NCI-H524 (cell line): ENCODE data around the gene DHRS4.
A peak's percentile ranks its signal among the peaks of the same experiment; 100 is the strongest.

ENCODE experiments used
- DNase-seq, 2 experiments: peaks; one replicate each; lab custom pipeline; 2025; lab: John Stamatoyannopoulos, UW

Gene DHRS4

DNA sequence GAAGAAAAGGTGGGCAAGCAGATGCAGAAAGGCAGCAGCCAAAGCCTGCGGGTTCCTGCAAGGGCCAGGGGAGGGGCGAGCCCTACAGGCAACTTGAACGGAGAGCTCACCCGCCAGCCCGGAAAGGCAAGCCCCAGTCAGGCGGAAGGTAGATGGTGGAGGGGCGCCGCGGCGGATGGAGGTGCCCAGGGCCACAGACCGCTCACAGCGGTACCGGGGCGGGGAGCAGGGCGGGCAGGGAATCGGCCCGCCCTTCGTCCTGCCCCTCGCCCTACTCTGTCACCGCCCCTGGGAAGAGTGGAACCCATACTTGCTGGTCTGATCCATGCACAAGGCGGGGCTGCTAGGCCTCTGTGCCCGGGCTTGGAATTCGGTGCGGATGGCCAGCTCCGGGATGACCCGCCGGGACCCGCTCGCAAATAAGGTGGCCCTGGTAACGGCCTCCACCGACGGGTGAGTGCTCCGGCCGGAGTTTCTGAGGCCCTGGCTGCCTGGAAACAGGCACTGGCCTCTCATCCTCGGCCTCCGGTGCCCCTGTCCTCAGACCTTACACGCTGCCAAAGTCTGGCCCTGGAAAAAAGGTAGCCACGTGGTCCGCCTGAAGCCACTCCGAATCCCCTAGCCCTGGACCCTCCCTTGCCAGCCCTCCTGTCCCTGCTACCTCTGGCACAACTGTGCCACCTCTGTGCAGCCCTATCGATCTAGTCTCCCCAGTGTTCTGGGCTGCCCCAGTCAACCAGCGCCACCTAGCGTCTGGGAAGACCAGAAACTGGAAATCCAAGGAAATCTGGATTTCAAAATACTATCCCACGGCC, at the start of gene DHRS4:
TSS of gene DHRS4 (plus strand) at position 307 of the 815 bp plus-strand sequence. CDS start at position 326, 19 bp downstream.
- DNase-seq: peak; percentile 90 to 95

- peak; percentile 82 to 92 for DNase-seq
Observed at GRCh38 chr14:23910101-23910875, 43.3 kb upstream of the DHRS4 start.

DNA sequence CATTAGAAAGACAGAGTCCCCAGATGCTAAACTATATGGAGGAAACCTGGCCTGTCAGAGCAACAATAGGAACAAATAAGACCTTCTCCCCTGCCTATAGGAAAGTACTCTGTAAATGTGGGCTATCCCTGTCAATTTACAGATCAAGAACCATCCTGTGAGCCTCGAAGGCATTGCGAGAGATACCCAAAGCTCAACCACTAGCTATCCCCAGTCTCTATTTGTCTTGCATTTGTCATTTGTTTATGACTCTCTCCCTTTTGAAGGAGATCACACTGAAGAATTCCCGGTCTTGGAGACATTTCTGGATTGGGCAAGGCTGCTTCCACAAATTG, 42.7 kb upstream of the DHRS4 start:
- DNase-seq: no peak

GRCh38 chr14:23915559-23915958, 38.0 kb upstream of the DHRS4 start:
- no peak for DNase-seq

DNA sequence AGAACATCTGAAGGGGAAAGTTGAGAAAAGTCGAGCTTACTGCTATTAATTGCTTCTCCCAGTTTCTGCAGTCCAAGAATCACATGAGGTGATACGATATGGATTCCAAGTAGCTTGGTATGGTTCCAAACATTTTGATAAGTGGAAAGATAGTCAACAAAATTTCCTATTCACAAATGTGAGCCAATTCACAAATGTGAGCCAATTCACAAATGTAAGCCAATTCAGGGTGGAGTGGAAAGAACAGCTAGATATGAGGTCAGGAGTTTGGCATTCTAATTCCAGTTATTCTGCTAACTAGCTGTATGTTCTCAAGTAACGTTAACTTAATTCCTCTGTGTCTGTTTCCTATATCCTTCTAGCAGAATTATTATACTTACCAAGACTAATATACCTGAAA, 37.6 kb upstream of the DHRS4 start:
- DNase-seq: no peak

DNA sequence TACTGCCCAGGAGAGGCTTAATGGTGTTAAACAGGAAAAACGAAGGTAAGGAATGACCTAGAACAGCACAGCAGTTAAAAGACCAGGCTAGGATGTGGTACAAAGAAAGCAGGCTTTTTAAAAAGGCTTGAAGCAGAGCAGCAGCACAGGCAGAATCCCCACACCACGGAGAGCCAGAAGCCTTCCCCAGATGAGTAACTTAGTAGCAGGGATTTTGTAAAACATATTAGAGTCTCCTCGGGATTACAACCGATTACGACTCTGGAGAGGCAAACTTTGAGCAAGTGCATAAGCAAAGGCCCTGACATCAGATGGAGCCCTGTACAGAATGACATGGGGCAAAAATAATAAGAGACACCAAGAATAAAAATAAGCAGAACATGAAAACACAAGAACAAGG, 37.1 kb upstream of the DHRS4 start:
- no peak for DNase-seq

- no peak for DNase-seq
Observed at GRCh38 chr14:23922545-23922944, 31.0 kb upstream of the DHRS4 start.

DNA sequence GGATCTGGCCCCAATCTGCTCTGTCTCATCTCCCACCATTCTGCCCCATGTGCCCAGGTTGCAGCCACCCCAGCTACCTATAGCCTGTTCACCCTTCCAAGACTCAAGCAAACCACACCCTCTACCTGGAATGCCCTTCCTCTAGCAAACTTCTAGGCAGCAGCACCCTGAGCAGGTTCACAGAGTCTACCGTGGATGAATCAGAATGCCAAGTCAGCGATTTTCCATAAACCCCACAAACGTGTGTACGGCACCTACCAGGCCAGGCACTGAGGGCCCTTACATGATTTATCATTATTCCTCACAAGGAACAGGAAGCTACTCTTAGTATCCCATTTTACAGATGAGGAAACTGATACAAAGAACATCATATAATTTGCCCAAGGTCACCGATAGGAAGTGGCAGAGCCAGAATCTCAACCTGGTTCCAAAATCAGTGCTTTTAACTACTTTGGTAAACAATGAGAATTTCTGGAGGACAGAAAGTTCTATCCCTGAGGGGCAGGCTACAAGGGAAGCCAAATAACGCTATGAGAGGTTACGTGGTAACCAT, 28.0 kb upstream of the DHRS4 start:
- DNase-seq: no peak

- no peak for DNase-seq
Observed at GRCh38 chr14:23926543-23926942, 27.0 kb upstream of the DHRS4 start.

DNA sequence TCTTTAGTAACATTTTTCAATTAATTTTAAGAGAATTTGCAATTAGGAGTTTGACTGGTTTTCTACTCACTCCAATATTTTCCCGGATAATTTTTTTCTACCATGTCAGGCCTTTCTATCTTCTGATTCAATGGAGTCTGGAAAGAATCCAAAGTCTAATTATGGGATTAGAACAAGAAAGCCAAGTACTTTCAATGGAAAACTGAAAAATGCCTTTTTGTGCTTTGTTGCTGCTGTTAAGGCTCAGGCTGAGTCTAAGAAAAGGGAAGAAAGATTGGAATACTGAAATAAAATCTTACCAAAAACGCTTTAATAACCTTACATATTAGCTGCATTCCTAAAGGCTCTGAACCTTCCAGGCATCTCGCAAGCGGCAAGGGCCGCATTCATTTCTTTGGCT, 24.4 kb upstream of the DHRS4 start:
- DNase-seq: peak; percentile 36 to 60

- DNase-seq: peak; percentile 61 to 89
Observed at GRCh38 chr14:23929822-23930294, 23.7 kb upstream of the DHRS4 start.

- no peak for DNase-seq
Observed at GRCh38 chr14:23930742-23931141, 22.8 kb upstream of the DHRS4 start.

GRCh38 chr14:23931721-23932289, 21.8 kb upstream of the DHRS4 start:
- no peak for DNase-seq

DNA sequence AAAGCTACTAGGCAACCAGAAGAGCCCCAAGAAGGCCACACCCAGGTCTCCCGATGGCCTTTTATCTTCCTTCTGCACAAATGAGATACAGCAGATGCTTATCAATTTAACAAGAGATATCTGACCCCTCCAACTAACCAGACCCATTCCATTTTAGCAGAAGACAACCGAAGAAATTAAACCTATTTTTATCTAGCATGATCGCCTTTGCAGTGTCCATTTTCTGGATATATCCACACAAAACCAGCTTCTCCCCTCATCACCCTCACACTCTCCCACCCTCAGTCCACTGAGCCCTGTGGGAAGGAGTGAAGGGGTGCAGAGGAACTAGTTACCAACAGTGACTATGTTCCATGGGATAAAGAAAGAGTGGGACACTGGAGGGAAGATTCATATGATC, 20.9 kb upstream of the DHRS4 start:
- no peak for DNase-seq

- DNase-seq: no peak
Observed at GRCh38 chr14:23933108-23933741, 20.3 kb upstream of the DHRS4 start.

- DNase-seq: no peak
Observed at GRCh38 chr14:23933742-23934128, 19.8 kb upstream of the DHRS4 start.

DNA sequence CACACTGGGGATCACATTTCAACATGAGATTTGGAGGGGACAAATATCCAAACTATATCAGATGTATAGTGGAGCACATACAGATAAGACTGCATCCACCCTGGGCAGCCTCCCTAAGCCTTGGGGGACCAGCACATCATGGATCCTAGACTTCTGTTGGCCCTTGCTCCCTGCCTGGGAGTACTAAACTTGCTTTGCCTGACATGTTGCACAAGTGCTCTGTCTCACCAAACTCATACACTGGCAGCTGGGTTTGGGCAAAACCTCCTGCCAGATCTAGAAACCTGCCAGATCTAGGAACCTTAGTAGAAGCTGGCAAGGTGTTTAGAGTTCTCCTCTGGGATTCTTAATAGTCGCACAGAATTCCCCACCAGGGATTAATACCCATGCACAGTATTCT, 18.4 kb upstream of the DHRS4 start:
- DNase-seq: no peak

GRCh38 chr14:23936084-23936829, 17.3 kb upstream of the DHRS4 start:
- no peak for DNase-seq

DNA sequence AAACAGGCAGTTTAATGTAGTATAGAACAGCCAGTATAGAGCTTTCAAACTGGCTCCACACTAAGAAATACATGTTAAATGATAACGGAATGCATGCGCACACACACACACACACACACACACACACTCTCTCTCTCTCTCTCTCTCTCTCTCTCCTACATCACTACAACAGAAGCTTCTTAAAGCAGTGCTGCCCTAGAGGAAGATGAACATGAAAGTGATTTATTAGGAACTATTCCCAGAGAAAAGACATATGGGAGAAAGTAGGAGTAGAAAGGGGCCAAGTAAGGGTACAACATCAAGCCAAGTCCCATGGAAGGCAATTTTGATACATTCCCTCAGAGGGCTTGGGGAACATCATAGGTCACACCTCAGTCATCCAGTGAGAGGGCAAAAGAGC, 16.4 kb upstream of the DHRS4 start:
- no peak for DNase-seq

GRCh38 chr14:23938823-23939222, 14.7 kb upstream of the DHRS4 start:
- DNase-seq: no peak

- no peak for DNase-seq
Observed at GRCh38 chr14:23939607-23940326, 13.8 kb upstream of the DHRS4 start.
